Kidney (tissue), 14 donors: ENCODE results near the gene ACKR2. TPM values are rescaled to one million over a fixed set of nuclear protein-coding genes. Genes with fewer than 3 reads are reported as not detected.
A peak's percentile ranks its signal among the peaks of the same experiment; 100 is the strongest.

Source experiments
- DNase-seq, 5 donors: peaks; one replicate each; pipeline ENCODE4 v3.0.0-alpha.2; 2013 to 2020
- FAIRE-seq: peaks from 2 replicates; lab custom pipeline; 2012; peaks lifted over from hg19 to GRCh38; lab: Jason Lieb, UNC
- H3K27ac ChIP-seq, 2 donors: one replicate each; pipeline ENCODE4 v1.7.0; 2013; ENCODE audit warnings: low read depth in 2 of 2, low read length in 2 of 2, inconsistent platforms in 1 of 2
- H3K27me3 ChIP-seq: one replicate; pipeline ENCODE4 v1.7.1; 2013; ENCODE audit warnings: low read length, inconsistent platforms; ENCODE audit not compliant: control insufficient read depth, insufficient read depth
- H3K36me3 ChIP-seq, 3 donors: one replicate each; pipeline versions ENCODE4 v1.7.0 to v1.7.1; 2013; ENCODE audit warnings: low read length in 3 of 3, control low read depth in 1 of 3, inconsistent platforms in 1 of 3; ENCODE audit not compliant: insufficient read depth in 3 of 3, control insufficient read depth in 2 of 3
- H3K4me1 ChIP-seq, 3 donors: one replicate each; pipeline versions ENCODE4 v1.7.0 to v1.7.1; 2013; ENCODE audit warnings: low read length in 3 of 3, inconsistent platforms in 1 of 3, low read depth in 1 of 3; ENCODE audit not compliant: control insufficient read depth in 2 of 3, insufficient read depth in 2 of 3
- H3K4me3 ChIP-seq, 3 donors: one replicate each; pipeline versions ENCODE4 v1.7.0 to v1.8.1; 2013; ENCODE audit warnings: low read length in 3 of 3, control low read depth in 1 of 3, inconsistent platforms in 1 of 3
- H3K9ac ChIP-seq, 3 donors: one replicate each; pipeline versions ENCODE4 v1.7.0 to v1.7.1; 2013; ENCODE audit warnings: low read length in 3 of 3, control low read depth in 1 of 3, inconsistent platforms in 1 of 3
- H3K9me3 ChIP-seq, 3 donors: one replicate each; pipeline versions ENCODE4 v1.7.0 to v1.7.1; 2013; ENCODE audit warnings: low read length in 3 of 3, control low read depth in 1 of 3, inconsistent platforms in 1 of 3; ENCODE audit not compliant: control insufficient read depth in 2 of 3, insufficient read depth in 1 of 3
- intact Hi-C: fragments of 100-400 bp; cut with DNase I; formaldehyde crosslinking; loops from one replicate; pipeline ENCODE4 v1.11.1; 2022
- polyA plus RNA-seq: library from polyadenylated mRNA; stranded (reverse); fragments of 350-450 nt; fragmentation: Illumina TruSeq; extraction: RNeasy Lipid Tissue Mini Kit (QIAGEN cat#74804); gene quantifications from one replicate; pipeline ENCODE4 v1.2.3, GENCODE V29; 2014; ENCODE audit warnings: low read depth, low replicate concordance; ENCODE audit not compliant: insufficient read depth
- total RNA-seq: library from RNA; stranded (reverse); fragmentation: NEBNext Ultra II Directional; extraction: Animal tissue kit (Norgen Biotek cat#: 25700); gene quantifications from one replicate; pipeline ENCODE4 v1.2.1, GENCODE V29; 2021
- TF ChIP-seq, protein P1 (sequence below): IDR thresholded peaks from 3 replicates; pipeline ENCODE4 v1.5.1; 2012; ENCODE audit warnings: mild to moderate bottlenecking, moderate library complexity, borderline replicate concordance; ENCODE audit not compliant: insufficient read depth; ENCODE audit errors: extremely low read depth
- donor health status: control.
- donor health status: control.
- donor health status: control.
- donor health status: control.
- donor health status: control.
- donor health status: DM: yes; HTN: yes; CAD: no.
- donor health status: Normal renal cell carcinoma (clear cell type).

Gene ACKR2
- total and polyA plus RNA-seq, 2 donors from 2014 or later = 0.86 to 8.9 TPM

DNA sequence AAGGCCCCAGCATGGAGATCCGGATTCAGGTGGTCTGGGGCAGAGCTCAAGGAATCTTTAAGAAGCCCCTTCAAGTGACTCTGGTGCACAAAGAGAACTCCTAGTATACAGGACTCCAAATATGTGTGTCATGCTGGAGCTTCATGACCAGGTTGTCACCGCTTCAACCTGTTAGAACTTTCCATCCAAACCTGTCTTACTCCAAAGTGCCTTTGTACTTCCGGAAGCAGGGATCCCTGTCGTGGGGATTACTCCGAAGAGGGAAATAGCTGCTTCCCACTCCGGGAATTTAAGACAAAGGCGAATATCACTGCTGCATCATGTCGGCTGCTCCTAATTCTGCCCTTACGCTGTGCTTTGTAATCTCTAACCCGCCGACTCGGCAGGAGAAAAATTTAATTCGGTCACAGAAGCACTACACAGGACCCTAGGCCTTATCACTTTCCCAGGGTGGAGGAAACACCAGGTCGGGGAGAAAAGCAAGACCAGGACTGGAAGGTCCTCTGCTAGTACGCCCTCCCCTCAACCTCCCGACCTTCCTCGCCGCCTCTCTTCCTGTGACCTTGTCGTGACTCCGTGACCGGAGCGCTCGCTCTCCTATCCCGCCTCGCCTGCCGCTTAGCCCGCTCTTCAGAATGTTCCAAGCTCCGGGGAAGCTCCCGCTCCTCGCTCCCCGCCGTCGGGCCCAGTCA is 5.7 kb upstream of the ACKR2 start:
- Histone ChIP-seq H3K27me3 (no peaks in the 10 kb centered on the region), H3K4me1 (peaks cover 2 to 15% (median 15%) of the 10 kb centered on the region in 3 donors), H3K36me3 (no peaks in the 10 kb centered on the region), H3K27ac (peak overlapping the region; percentile 97 to 99), H3K9ac (peak overlapping the region; percentile 88 to 95 (median 90)), H3K9me3 (no peaks in the 10 kb centered on the region), H3K4me3 (peak overlapping the region; percentile 86 to 94 (median 88))
- DNase-seq (peak; percentile 64 to 85 (median 76)), FAIRE-seq (no peak)
- TF ChIP-seq, protein P1, sequence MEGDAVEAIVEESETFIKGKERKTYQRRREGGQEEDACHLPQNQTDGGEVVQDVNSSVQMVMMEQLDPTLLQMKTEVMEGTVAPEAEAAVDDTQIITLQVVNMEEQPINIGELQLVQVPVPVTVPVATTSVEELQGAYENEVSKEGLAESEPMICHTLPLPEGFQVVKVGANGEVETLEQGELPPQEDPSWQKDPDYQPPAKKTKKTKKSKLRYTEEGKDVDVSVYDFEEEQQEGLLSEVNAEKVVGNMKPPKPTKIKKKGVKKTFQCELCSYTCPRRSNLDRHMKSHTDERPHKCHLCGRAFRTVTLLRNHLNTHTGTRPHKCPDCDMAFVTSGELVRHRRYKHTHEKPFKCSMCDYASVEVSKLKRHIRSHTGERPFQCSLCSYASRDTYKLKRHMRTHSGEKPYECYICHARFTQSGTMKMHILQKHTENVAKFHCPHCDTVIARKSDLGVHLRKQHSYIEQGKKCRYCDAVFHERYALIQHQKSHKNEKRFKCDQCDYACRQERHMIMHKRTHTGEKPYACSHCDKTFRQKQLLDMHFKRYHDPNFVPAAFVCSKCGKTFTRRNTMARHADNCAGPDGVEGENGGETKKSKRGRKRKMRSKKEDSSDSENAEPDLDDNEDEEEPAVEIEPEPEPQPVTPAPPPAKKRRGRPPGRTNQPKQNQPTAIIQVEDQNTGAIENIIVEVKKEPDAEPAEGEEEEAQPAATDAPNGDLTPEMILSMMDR = no peak
- intact Hi-C loops = no loop called here

GRCh38 chr3:42804106-42804830 is 5.0 kb upstream of the ACKR2 start, which contains the start of gene HIGD1A:
Gene HIGD1A (minus strand): TSS chr3:42804490. CDS start chr3:42794253, 10,237 bp downstream.
- Histone ChIP-seq H3K4me3 (peak within 1 kb of the TSS; percentile 86 to 94 (median 88)), H3K27me3 (no peaks in the 10 kb centered on the region), H3K36me3 (no peaks in the 10 kb centered on the region), H3K9ac (peak within 1 kb of the TSS; percentile 90 to 95 (median 93)), H3K4me1 (peaks cover 2 to 15% (median 15%) of the 10 kb centered on the region in 3 donors), H3K9me3 (no peaks in the 10 kb centered on the region), H3K27ac (peak within 1 kb of the TSS; percentile 97 to 99)
- DNase-seq = peak; percentile 97 to 99 (median 98)
- TF ChIP-seq, protein P1 = no peak
- intact Hi-C loops = no loop called here
- peak; percentile 61 for FAIRE-seq

DNA sequence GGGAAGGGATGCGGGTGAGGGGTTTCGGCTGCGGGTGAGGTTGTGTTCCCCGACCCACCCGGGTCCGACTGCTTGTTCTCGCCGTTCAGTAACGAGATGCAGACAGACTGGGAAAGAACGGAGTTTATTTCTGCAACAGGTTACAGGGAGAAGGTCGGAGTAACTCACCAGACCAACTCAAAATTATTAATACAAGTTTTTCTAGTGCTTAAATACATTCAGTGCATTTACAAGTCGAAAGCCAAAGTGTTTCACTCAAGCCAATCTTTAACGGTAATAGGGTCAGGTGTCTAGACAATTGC is 4.5 kb upstream of the ACKR2 start:
- no peak for FAIRE-seq
- intact Hi-C loops = no loop called here
- TF ChIP-seq, protein P1 = no peak
- H3K9ac ChIP-seq = peak overlapping the region; percentile 32 to 93 (median 89)
- no peaks in the 10 kb centered on the region for H3K27me3 ChIP-seq
- no peaks in the 10 kb centered on the region for H3K36me3 ChIP-seq
- H3K4me1 ChIP-seq = peaks cover 2 to 15% (median 15%) of the 10 kb centered on the region in 3 donors
- no peak for DNase-seq
- H3K27ac ChIP-seq = peak overlapping the region; percentile 91 to 97
- no peaks in the 10 kb centered on the region for H3K9me3 ChIP-seq
- peak overlapping the region; percentile 78 to 94 (median 78) for H3K4me3 ChIP-seq
